GM19455 (cell line): ENCODE results near the gene TPR.

Experiments
- ATAC-seq: cut with Tn5 transposase; IDR thresholded peaks from one replicate; pipeline ENCODE4 v1.9.1; 2021; ENCODE audit not compliant: unreplicated experiment

The TPR gene

GRCh38 chr1:186330758-186331157 lies 44.3 kb downstream of the TPR start:
- no peak for ATAC-seq

DNA sequence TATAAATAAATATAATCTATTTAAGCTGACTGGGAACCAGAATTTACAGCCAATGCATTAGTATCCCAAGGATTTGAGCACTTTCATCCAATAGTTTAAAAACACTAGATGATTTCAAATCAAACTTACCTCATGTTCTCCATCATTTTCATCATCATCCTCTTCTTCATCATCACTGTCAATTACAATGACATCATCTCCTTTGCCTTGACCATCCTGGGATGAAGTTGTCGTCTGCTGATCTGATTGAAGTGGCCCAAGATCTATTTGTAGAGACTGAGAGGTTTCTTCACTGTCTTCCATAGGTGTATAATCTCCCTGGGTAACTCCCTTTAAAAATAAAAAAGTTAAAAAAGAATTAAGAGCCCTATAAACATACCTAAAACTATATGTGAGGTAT lies 47.7 kb downstream of the TPR start:
- ATAC-seq, result no peak

DNA sequence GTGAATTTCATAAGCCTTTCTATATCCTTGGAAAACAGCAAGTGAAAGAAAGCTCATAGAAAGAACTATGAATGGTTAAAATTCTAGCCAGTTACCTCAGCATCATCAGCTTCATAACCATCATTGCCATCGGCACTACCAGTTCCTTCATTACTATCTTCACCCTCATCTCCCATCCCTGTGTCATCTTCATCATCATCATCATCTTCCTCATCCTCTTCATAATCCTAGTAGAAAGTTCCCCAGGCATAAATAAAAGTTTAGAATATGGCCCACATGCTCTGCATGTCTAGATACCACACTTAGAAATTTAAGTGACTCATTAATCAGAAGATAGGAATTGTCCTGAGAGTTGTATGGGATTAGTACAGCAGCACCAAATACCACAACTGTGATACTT lies 49.0 kb downstream of the TPR start:
- no peak for ATAC-seq

- ATAC-seq, result no peak
Observed at GRCh38 chr1:186325239-186325638, 49.8 kb downstream of the TPR start.

DNA sequence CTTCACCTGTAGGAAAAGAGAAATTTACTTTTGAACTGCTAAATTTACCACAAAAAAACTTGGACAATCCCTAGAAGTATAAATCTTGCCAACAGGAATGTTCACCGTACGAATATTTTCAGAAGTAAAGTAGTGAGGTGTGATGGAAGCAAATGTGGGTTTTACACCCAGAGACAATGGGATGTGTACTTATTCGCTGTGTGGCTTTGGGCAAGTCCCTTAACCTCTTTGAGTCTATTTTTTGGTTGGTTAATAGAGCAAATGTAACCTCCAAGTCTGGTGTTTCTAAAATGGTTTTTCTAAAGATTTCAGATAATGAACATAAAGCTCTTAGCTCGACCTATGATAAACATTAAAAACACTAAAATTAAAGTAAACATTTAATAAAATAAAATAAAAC lies 51.2 kb downstream of the TPR start:
- ATAC-seq, result no peak

GRCh38 chr1:186315570-186315969 lies 59.5 kb downstream of the TPR start:
- no peak for ATAC-seq

DNA sequence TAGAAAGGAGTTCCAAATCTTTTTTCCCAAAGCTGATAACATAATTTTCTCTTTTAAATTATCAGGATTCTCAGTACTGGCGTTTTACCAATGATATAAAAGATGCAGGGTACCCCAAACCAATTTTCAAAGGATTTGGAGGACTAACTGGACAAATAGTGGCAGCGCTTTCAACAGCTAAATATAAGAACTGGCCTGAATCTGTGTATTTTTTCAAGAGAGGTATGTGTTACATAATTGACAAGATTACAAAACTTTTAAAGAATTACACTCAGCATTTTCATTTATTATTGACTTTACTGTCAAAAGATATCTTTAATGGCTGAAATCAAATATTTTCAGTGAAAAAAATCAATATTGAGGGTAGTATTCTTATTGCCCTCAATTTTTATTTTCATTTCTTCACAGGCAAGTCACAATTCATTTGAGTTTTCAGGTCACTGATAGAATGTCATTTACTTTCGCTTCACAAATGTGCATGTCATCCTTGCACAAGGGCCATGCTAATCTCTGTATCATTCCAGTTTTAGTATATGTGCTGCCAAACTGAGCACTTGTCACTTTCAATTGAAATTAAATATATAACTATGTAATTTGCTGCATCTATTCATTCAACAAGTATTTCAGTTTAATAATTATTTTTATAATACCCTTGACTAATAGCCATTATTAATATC lies 63.5 kb downstream of the TPR start:
- ATAC-seq, result no peak

GRCh38 chr1:186310307-186310706 lies 64.7 kb downstream of the TPR start:
- no peak for ATAC-seq

GRCh38 chr1:186308264-186309060 lies 66.6 kb downstream of the TPR start:
- no peak for ATAC-seq

DNA sequence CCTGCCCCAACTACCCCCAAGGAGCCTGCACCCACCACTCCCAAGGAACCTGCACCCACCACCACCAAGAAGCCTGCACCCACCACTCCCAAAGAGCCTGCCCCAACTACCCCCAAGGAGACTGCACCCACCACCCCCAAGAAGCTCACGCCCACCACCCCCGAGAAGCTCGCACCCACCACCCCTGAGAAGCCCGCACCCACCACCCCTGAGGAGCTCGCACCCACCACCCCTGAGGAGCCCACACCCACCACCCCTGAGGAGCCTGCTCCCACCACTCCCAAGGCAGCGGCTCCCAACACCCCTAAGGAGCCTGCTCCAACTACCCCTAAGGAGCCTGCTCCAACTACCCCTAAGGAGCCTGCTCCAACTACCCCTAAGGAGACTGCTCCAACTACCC lies 67.6 kb downstream of the TPR start:
- no peak for ATAC-seq

GRCh38 chr1:186306533-186306932 lies 68.5 kb downstream of the TPR start:
- ATAC-seq, result no peak

DNA sequence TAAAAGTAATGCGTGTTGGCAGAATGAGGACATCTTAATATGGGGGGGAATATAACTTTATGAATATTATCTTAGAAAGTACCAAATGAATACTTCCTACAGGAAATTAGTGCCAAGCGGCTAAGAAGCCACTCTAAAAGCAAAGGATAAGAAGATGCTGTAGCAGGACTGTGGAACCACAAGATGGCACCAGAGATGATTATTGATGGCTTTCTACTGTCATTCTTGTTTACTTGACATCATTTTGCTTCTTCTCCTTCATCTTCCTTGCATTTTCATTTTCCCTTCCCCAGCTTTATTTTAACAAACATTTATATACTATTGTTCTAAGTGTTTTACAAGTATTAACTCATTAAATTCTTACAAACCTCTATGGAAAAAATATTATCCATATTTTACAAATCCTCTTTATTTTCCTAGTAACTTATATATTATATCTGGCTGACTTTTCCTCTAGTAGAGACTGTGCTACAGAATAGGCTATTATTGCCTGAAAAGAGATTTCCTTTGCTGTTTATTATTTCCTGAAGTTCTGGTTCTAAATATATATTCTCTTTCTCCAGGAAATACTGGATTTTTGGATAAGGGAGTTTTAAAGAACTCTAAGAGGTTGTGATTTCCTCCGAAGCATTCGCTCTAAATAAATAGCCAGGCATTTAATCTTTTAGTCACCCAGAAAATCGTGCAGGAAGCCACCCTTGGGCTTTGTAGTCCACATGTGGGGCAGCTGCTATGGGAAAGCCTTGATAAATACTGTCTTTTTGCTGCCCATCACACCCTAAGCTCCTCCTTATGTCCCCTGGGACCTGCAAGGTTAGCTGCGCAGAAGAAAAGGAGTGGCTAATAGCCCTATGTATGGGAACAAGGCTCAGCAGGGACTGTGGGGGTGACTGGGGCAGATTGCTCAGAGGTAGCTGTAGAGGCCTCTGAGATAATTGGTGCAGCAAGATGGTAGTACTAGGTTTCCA lies 69.8 kb downstream of the TPR start:
- ATAC-seq, result peak; percentile 76

- no peak for ATAC-seq
Observed at GRCh38 chr1:186303911-186304310, 71.1 kb downstream of the TPR start.

DNA sequence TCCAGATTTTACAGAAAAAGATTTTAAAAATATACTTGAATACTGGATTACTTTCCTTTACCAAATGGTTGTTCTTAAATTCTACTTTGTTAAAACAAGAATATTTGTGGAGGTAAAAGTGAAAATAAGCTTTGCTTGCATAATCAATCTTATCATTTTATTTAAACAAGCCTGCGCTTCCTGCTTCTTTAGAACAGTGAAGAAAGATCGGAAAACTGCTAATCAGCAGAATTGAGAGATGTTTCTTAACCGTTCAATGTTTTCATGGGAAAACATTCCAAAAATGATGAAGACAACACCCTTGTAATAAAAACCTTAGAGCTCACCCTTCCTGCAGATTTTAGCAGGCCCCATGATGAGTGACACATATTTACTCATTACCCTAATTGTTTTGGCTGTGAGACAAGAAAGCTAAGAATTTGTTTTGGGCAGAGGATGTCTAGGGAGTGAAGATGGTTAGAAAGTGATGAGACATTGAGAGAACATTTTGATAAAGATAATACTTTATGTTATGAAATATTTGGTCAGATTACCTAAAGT lies 72.6 kb downstream of the TPR start:
- ATAC-seq, result no peak

DNA sequence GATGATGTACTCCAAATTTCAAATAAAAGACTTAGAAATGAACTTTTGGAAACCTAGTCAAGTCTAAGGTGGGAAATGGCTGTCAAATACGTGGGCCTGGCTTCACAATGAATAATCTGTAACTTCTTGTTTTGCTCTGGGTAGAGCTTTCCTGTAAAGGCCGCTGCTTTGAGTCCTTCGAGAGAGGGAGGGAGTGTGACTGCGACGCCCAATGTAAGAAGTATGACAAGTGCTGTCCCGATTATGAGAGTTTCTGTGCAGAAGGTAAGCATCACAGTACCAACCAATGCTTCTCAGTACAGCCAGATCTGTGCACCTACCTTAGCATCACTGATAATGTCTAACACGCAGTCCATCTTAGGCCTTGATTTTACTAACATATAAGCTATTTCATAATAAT lies 73.6 kb downstream of the TPR start:
- ATAC-seq, result no peak

DNA sequence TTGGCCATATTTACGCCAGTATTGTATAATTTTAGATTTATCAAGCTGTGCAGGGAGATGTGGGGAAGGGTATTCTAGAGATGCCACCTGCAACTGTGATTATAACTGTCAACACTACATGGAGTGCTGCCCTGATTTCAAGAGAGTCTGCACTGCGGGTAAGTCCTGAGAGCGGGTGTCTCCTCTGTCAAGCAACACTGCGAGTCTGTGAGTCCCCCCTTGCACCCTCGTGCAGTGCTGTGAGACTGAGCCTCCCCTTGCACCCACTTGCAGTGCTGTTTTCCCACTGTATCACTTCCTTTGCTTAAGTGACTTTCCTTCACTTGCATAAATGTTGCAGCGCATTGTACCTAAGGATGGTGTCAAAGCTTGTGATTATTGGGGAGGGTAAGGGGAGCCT lies 75.0 kb downstream of the TPR start:
- no peak for ATAC-seq

DNA sequence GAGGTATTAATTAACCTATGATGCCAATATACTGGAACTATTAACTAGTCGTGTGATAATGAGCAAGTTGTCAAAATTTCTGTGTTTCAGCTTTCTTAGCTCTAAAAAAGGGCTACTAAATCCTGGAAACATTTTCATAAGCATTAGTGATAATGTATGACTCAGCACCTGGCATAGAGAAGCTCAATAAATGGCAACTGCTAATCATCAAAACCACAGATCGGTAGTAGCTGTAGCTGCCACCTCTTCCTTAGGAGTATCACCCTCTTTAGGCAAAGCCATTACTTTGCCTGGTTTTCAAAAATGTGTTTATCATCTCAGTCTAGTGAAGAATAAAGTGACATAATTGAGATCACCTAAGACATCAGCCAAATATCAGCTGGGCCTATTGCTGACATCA lies 75.5 kb downstream of the TPR start:
- ATAC-seq, result no peak

GRCh38 chr1:186298851-186299250 lies 76.2 kb downstream of the TPR start:
- ATAC-seq, result no peak

- ATAC-seq, result no peak
Observed at GRCh38 chr1:186297439-186298045, 77.5 kb downstream of the TPR start.

- no peak for ATAC-seq
Observed at GRCh38 chr1:186295980-186296379, 79.1 kb downstream of the TPR start, which contains the start of gene PRG4. Gene PRG4, plus strand, starts transcription at chr1:186296279.

DNA sequence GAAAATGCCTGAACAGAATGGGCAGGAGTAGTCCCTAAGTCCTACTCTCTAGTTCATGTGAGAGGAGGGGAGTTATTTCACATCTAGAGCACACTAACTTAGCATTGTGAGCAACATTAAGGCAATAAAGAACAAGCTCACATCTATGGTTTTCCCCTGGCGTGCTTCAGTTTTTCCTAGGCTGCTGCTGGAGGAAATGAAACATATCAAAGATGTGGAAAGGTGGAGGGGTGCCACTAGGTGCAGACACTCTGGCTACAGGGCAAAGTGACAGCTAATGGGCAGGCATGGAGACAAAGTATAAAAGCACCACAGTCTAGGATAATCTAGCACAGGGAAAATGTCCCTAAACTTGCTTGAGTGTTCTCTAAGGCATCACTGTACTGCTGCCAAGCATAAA lies 82.2 kb downstream of the TPR start:
- ATAC-seq, result no peak
